Tibial nerve (tissue), 4 donors: ENCODE measurements around the gene PPDPF.

Experiments used
- CTCF ChIP-seq, 5 experiments: fragments of 200-600 bp in 3 of 5; fragments of 450-650 bp in 2 of 5; sonication (generic) in 3 of 5; IDR thresholded peaks; one replicate each; pipeline ENCODE4 v1.5.1; 2016 to 2019; ENCODE audit warnings: antibody characterized with exemption in 5 of 5, mild to moderate bottlenecking in 3 of 5, moderate library complexity in 2 of 5
- EP300 ChIP-seq, 2 donors: sonication (generic); formaldehyde crosslinking; IDR thresholded peaks; one replicate each; pipeline ENCODE4 v1.6.1; 2017; ENCODE audit warnings: antibody characterized with exemption in 2 of 2, mild to moderate bottlenecking in 1 of 2
- POLR2A ChIP-seq, 2 donors: fragments of 450-650 bp; IDR thresholded peaks; one replicate each; pipeline ENCODE4 v1.6.1; 2017; ENCODE audit warnings: antibody characterized with exemption in 2 of 2, mild to moderate bottlenecking in 2 of 2, moderate library complexity in 2 of 2

GRCh38 chr20:63554361-63555278 lies 34.1 kb downstream of the PPDPF start:
- no peak for TF ChIP-seq POLR2A (IDR thresholded peaks at IDR 0.05)
- no peak for TF ChIP-seq CTCF (IDR thresholded peaks at IDR 0.05)
- TF ChIP-seq EP300 (IDR thresholded peaks at IDR 0.05): no peak
